GM18951 (cell line): ENCODE results near the gene REXO4.

Experiments
- POLR2A ChIP-seq: IDR thresholded peaks from 4 replicates; pipeline ENCODE4 v1.6.1; 2011; ENCODE audit warnings: mild to moderate bottlenecking; ENCODE audit not compliant: insufficient read length, insufficient read depth; ENCODE audit errors: extremely low read depth
- in situ Hi-C: fragments of 300-500 bp; cut with MboI; formaldehyde crosslinking; loops from one replicate; pipeline ENCODE4 v1.12.0; 2022; ENCODE audit warnings: low sequenced_read_pairs, mixed read lengths, inconsistent platforms; ENCODE audit not compliant: unreplicated experiment

The REXO4 gene

GRCh38 chr9:133356391-133357091, 61.3 kb downstream of the REXO4 start, which contains the start of the genes SURF1 and SURF2:
TSS of gene SURF1 (minus strand) at chr9:133356487. CDS start at chr9:133356453, 34 bp downstream.
TSS of gene SURF2 (plus strand) at chr9:133356550. CDS start at chr9:133356593, 43 bp downstream.
- in situ Hi-C loops = no loop called here
- peak; percentile 88 for TF ChIP-seq POLR2A
